GM12892 (cell line): ENCODE data around the gene CORIN.

ENCODE experiments used
- POLR2A ChIP-seq: IDR thresholded peaks from 2 replicates; pipeline ENCODE4 v1.6.1; 2011; ENCODE audit warnings: low read depth, low read length, control low read depth
- POLR2AphosphoS5 ChIP-seq: IDR thresholded peaks from 2 replicates; pipeline ENCODE4 v1.6.1; 2011; ENCODE audit warnings: low read depth, low read length, control low read depth

DNA sequence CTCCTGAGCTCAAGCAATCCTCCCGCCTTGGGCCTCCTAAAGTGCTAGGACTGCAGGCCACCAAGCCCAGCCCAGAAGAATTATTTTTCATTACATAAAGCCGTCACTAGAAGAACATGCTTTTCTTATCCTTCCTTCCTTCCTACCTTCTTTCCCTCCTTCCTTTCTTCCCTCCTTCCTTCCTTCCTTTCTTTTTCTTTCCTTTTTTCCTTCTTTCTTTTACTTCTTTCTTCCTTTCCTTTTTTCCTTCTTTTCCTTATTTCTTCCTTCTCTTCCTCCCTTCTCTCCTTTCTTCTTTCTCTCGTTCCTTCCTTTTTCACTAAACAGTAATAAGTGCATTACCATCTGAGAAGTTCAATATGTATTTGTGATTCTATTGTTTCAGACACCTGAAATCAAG is 231.4 kb downstream of the CORIN start:
- TF ChIP-seq POLR2A (no peak), POLR2AphosphoS5 (no peak)
